22Rv1 (cell line): Measurements from ENCODE around the gene KRT17.
A peak's percentile ranks its signal among the peaks of the same experiment; 100 is the strongest.
"Not testable (repeated sequence)": the region's sequence is repeated elsewhere in the genome, so short reads cannot be mapped to it uniquely, and the experiment has no call there.

Source experiments
- H3K27ac ChIP-seq: fragments of 450-650 bp; 2 replicates; pipeline ENCODE4 v1.5.1; 2017
- ZFX ChIP-seq: fragments of 450-650 bp; IDR thresholded peaks from 2 replicates; pipeline ENCODE4 v1.6.1; 2017; ENCODE audit warnings: antibody characterized with exemption, borderline replicate concordance
- TF ChIP-seq, protein P1 (sequence below): fragments of 450-650 bp; IDR thresholded peaks from 2 replicates; pipeline ENCODE4 v1.5.1; 2017; ENCODE audit warnings: mild to moderate bottlenecking

KRT17 gene

DNA sequence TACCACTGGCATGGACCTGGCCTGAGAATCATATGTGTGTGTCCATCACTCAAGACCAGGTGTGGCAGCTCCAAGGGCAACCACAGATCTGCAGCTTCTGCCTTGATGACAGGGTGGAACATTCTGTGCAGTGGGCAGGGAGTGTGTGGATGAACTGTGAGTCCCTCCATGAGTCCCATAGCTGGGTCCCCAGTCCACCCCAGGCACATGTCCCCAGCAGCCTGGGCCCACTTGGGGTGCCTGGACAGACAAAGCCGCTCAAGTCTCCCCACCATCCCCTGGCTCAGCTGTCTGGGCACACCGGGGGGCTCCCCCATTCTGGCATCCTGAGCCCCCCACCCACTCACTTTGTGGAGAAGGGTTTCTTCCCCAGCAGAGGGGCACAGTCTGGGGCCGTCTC, 7.2 kb downstream of the KRT17 start:
- TF ChIP-seq, protein P1, sequence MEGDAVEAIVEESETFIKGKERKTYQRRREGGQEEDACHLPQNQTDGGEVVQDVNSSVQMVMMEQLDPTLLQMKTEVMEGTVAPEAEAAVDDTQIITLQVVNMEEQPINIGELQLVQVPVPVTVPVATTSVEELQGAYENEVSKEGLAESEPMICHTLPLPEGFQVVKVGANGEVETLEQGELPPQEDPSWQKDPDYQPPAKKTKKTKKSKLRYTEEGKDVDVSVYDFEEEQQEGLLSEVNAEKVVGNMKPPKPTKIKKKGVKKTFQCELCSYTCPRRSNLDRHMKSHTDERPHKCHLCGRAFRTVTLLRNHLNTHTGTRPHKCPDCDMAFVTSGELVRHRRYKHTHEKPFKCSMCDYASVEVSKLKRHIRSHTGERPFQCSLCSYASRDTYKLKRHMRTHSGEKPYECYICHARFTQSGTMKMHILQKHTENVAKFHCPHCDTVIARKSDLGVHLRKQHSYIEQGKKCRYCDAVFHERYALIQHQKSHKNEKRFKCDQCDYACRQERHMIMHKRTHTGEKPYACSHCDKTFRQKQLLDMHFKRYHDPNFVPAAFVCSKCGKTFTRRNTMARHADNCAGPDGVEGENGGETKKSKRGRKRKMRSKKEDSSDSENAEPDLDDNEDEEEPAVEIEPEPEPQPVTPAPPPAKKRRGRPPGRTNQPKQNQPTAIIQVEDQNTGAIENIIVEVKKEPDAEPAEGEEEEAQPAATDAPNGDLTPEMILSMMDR, result no peak
- TF ChIP-seq ZFX, result no peak
- H3K27ac ChIP-seq, result no peak overlapping the region

DNA sequence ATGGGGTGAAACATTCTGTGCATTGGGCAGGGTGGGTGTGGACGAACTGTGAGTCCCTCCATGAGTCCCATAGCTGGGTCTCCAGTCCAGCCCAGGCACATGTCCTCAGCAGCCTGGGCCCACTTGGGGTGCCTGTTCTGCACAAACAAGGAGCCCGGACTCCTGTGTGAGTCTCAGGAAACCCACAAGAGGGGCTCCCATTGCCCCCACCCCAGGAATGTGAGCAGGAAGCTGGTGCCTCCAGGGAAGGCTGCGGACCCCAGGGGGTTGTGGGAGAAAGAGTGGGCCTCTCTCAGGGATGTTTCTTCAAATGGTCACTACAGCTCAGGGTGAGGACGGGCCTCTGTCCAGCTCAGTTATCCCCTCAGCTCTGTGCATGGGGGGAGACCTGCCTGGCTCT, 7.9 kb downstream of the KRT17 start:
- H3K27ac ChIP-seq, result not testable (repeated sequence)

DNA sequence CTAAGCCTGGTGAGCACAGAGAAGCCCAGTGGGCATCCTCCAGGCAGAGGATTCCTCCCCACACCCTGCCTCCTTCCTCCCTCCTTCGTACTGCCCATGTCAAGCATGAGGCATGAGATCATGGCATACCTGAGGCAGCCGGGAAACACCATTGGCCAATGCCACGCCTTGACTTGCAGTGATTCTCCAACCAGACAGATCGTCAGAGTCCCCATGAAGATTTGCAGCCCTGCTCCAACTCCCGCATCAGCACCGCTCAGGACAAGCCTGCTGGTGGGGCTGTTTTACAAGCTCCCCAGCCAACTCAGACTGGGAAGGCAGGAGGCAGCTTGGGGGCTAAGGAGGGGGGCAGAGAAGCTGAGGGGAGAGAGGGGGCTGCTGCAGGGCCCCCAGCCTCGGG, 8.9 kb downstream of the KRT17 start:
- no peak overlapping the region for H3K27ac ChIP-seq
- TF ChIP-seq, protein P1, result 0 out of 2 replicates have a peak, but pooled peaks have one; percentile 5
- TF ChIP-seq ZFX, result no peak

DNA sequence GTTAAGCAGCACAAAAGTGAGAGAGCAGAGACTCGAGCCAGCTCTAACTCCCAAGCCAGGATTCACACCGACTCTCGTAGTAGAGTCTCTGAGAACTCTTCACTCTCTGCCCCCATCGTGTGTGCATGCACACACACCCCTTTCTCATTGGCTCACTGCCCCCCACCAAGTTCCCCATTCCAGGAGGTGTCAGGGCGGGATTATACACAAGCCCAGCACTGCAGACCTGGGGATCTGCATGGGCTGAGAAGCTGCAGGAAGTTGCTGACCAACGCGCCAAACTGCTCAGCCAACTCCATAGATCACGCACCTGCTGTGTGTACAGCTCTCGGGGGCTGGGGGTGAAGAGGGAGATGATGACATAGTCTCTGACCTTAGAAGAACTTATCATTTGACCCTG, 9.6 kb downstream of the KRT17 start:
- H3K27ac ChIP-seq, result not testable (repeated sequence)

DNA sequence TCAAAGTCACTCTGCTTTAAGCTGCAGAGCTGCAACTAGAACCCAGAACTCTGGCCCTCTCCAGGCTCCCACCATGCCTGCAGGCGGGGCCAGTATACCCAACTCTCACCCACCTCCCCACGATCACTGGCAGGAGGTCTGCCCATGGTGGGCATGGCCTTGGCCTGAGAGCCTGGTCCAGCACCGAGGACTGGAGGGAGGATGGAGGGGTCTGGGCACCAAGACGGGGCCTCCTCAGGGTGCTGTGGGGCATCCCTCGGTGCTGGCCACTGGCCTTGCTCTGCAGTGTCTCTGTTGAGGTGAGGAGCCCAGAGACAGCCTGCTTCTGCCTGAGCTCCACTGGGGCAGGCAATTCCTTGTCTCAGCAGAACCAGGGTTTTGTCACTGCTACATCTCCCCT, 10.3 kb downstream of the KRT17 start:
- no peak overlapping the region for H3K27ac ChIP-seq
- TF ChIP-seq ZFX, result no peak
- TF ChIP-seq, protein P1, result no peak

DNA sequence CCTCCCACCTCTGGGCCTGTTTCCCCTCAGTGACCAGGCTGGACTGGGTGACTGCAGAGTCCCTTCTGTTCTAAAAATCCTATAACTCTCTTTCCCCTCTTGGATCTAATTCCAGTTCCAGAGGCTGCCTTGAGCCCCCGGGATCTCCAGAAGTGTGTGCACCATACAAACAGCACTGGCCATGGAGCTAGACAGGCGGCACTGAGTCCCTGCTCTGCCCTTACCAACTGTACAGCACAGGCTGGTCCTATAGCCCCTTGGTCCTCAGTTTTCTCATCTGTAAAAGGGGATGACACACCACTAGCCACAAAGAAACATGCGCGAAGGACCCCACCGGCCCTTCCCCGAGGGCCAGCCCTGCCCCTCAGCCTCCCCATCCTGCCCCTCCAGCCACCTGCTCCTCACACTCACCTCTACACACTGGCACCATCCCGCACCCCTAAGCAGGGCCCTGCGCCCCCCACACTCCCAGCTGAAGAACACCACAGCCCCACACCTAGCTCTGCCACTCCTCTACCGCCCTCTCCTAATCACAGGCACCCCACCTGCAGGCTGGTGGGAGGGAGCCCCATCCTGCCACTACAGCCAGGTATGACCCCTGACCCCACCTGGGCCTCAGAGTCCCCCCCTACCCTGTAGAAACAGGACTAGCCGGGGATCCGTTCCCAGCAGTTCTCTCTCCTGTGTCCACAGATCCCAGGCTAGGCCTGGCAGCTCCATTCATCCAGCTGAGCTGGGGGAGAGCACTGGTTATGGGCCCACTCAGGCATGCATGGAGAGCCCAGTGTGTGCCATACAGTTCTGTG, 10.9 kb downstream of the KRT17 start:
- no peak overlapping the region for H3K27ac ChIP-seq
- TF ChIP-seq ZFX, result no peak
- TF ChIP-seq, protein P1, result no peak

DNA sequence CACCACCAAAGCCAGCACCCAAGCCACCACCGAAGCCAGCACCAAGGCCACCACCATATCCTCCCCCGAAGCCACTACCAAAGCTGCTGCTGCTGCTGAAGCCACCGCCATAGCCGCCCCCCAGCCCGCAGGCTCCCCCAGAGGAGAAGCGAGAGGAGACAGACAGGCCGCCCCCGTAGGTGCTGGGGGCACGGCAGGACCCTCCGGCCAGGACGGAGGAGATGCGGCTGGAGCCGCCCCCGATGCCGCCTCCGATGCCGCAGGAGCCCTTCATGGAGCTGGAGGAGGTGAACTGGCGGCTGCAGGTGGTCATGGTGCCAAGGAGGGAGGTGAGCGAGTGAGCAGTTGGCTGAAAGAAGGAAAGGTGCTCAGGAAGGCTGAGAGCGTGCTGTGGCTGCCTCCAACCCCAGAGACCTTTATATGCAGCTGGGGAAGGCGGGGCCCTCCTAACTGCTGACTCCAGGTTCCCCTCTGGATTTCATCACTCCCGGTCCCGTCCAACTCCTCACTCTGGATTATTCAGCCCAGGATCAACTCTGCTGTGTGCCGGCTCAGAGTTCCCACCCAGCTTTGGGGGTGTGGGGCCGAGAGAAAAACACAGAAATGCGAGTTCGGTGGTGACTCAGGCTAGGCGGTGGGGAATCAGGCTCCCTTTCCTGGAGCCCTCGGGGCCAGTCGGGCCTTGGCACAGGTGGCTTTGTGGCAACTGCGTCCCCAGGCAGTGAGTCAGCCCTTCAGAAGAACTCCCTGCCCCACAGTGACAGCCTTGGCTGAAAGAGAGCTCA, 11.8 kb downstream of the KRT17 start, which contains the start of gene KRT16:
Gene KRT16, minus strand, starts transcription at position 392 of the 785 bp plus-strand sequence. Its CDS starts 79 bp downstream, at position 313.
- not testable (repeated sequence) for H3K27ac ChIP-seq

DNA sequence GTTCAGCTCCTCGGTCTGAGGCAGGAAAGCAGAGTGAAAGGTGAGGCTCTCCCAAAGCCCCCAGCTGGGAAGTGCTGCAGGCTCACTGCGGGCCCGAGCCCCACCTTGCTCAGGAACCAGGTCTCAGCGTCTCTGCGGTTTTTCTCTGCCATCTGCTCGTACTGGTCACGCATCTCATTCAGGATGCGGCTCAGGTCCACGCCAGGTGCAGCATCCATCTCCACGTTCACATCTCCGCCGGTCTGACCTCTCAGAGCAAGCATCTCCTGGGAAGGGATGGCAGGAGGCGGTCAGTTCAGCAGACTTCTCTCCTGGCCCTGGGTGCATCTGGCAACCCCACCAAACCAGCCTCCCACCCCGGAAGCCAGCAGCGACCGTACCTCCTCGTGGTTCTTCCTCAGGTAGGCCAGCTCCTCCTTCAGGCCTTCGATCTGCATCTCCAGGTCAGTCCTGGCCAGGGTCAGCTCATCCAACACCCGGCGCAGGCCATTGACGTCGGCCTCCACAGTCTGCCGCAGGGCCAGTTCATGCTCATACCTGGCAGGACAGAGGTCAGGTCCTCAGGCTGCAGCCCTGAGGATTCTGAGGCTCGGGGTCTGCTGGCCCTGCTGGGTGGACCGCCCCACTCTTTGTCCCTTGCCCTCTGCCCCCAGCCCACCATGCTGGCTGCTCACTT, 13.3 kb downstream of the KRT17 start:
- no peak overlapping the region for H3K27ac ChIP-seq
- TF ChIP-seq, protein P1, result no peak
- TF ChIP-seq ZFX, result no peak
